GM19463 (cell line): ENCODE results near the gene COL1A2.

Experiments used
- ATAC-seq: cut with Tn5 transposase; IDR thresholded peaks from one replicate; pipeline ENCODE4 v1.9.1; 2021; ENCODE audit warnings: mild to moderate bottlenecking, moderate library complexity; ENCODE audit not compliant: unreplicated experiment

Gene COL1A2

GRCh38 chr7:94382132-94382531 is 12.6 kb upstream of the COL1A2 start:
- ATAC-seq, result no peak

- no peak for ATAC-seq
These were observed 11.9 kb upstream of the COL1A2 start for GRCh38 chr7:94382746-94383145.

GRCh38 chr7:94384315-94384714 is 10.4 kb upstream of the COL1A2 start:
- no peak for ATAC-seq

- ATAC-seq, result no peak
These were observed 8.3 kb upstream of the COL1A2 start for GRCh38 chr7:94386416-94386815.

GRCh38 chr7:94388540-94388939 is 6.2 kb upstream of the COL1A2 start:
- no peak for ATAC-seq

GRCh38 chr7:94389381-94389780 is 5.3 kb upstream of the COL1A2 start:
- ATAC-seq, result no peak

GRCh38 chr7:94391726-94392392 is 2.8 kb upstream of the COL1A2 start:
- no peak for ATAC-seq

GRCh38 chr7:94392393-94392786 is 2.3 kb upstream of the COL1A2 start:
- no peak for ATAC-seq

- no peak for ATAC-seq
These were observed 1.2 kb upstream of the COL1A2 start for GRCh38 chr7:94393246-94394108.

- no peak for ATAC-seq
These were observed 622 bp upstream of the COL1A2 start for GRCh38 chr7:94394109-94394436.

- peak; percentile 90 for ATAC-seq
These were observed 694 bp downstream of the COL1A2 start for GRCh38 chr7:94395141-94396036.

- no peak for ATAC-seq
These were observed 1.3 kb downstream of the COL1A2 start for GRCh38 chr7:94396037-94396431.

GRCh38 chr7:94396596-94396995 is 1.9 kb downstream of the COL1A2 start:
- ATAC-seq, result no peak

GRCh38 chr7:94397722-94398121 is 3.0 kb downstream of the COL1A2 start:
- no peak for ATAC-seq

- no peak for ATAC-seq
These were observed 4.1 kb downstream of the COL1A2 start for GRCh38 chr7:94398841-94399240.

- no peak for ATAC-seq
These were observed 5.3 kb downstream of the COL1A2 start for GRCh38 chr7:94400022-94400421.

GRCh38 chr7:94400643-94401427 is 6.1 kb downstream of the COL1A2 start:
- ATAC-seq, result no peak

- ATAC-seq, result no peak
These were observed 6.7 kb downstream of the COL1A2 start for GRCh38 chr7:94401428-94401814.

GRCh38 chr7:94403546-94403945 is 8.9 kb downstream of the COL1A2 start:
- ATAC-seq, result no peak

GRCh38 chr7:94405506-94405905 is 10.8 kb downstream of the COL1A2 start:
- no peak for ATAC-seq

GRCh38 chr7:94406696-94407095 is 12.0 kb downstream of the COL1A2 start:
- ATAC-seq, result no peak
